Fibroblast of lung (primary cell): Measurements from ENCODE around the gene FGA.

ENCODE experiments used
- EZH2 ChIP-seq: IDR thresholded peaks from 2 replicates; pipeline ENCODE4 v1.5.1; 2012; ENCODE audit warnings: low read length, control low read depth, mild to moderate bottlenecking; ENCODE audit errors: missing control alignments
- TF ChIP-seq, protein P1 (sequence below), 2 donors: IDR thresholded peaks in 1 of 2; conservative IDR thresholded peaks in 1 of 2; 1 replicate in 1 of 2; 2 replicates in 1 of 2; pipeline ENCODE4 v1.5.1; 2011 to 2012; ENCODE audit warnings: low read length in 2 of 2, control low read depth in 1 of 2, inconsistent platforms in 1 of 2, low read depth in 1 of 2, mild to moderate bottlenecking in 1 of 2

DNA sequence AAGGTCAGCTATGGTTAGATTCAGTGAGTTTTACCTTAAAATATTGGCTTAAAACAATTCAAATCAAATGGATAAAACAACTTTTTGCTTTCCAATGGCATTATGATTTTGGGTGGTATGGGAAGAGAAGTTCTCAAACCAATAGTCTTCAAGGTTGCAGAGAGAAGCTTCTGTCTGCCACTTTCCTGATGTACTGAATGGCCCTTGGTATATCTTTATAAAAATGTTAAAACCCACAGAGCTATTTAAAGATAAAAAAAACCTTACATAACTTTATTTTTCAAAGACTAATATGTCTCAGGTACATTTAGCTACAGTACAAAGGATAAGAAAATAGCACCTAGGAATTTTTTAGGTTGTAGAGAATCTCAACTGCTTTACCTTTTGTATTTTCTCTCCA lies 6.9 kb downstream of the FGA start:
- TF ChIP-seq, protein P1, sequence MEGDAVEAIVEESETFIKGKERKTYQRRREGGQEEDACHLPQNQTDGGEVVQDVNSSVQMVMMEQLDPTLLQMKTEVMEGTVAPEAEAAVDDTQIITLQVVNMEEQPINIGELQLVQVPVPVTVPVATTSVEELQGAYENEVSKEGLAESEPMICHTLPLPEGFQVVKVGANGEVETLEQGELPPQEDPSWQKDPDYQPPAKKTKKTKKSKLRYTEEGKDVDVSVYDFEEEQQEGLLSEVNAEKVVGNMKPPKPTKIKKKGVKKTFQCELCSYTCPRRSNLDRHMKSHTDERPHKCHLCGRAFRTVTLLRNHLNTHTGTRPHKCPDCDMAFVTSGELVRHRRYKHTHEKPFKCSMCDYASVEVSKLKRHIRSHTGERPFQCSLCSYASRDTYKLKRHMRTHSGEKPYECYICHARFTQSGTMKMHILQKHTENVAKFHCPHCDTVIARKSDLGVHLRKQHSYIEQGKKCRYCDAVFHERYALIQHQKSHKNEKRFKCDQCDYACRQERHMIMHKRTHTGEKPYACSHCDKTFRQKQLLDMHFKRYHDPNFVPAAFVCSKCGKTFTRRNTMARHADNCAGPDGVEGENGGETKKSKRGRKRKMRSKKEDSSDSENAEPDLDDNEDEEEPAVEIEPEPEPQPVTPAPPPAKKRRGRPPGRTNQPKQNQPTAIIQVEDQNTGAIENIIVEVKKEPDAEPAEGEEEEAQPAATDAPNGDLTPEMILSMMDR (conservative IDR thresholded peaks at IDR 0.05 in 1 of 2, IDR thresholded peaks at IDR 0.05 in 1 of 2; ENCODE audit: low read depth in 1 of 2, low read length in 2 of 2) = no peak
- no peak for TF ChIP-seq EZH2
